Esophagus squamous epithelium (tissue), 4 donors: ENCODE measurements around the gene AHI1.

Experiments used
- CTCF ChIP-seq, 6 experiments: fragments of 450-650 bp in 4 of 6; fragments of 200-600 bp in 2 of 6; sonication (generic) in 2 of 6; IDR thresholded peaks; one replicate each; pipeline ENCODE4 v1.5.1; 2016 to 2019; ENCODE audit warnings: antibody characterized with exemption in 6 of 6, mild to moderate bottlenecking in 4 of 6, moderate library complexity in 4 of 6
- POLR2A ChIP-seq, 4 donors: fragments of 450-650 bp; IDR thresholded peaks; one replicate each; pipeline ENCODE4 v1.6.1; 2017; ENCODE audit warnings: antibody characterized with exemption in 4 of 4, mild to moderate bottlenecking in 4 of 4, moderate library complexity in 3 of 4

- no peak for TF ChIP-seq POLR2A (IDR thresholded peaks at IDR 0.05)
- TF ChIP-seq CTCF (IDR thresholded peaks at IDR 0.05), result no peak
Measured at GRCh38 chr6:135311446-135312200, 185.9 kb downstream of the AHI1 start.
